Lung (tissue), 16 donors: ENCODE measurements around the gene GSAP. TPM values are rescaled to one million over a fixed set of nuclear protein-coding genes. Genes with fewer than 3 reads are reported as not detected.
"Not testable (repeated sequence)": the region's sequence is repeated elsewhere in the genome, so short reads cannot be mapped to it uniquely, and the experiment has no call there.

ENCODE experiments used
- ATAC-seq: fragments of 200-7000 bp; cut with Tn5 transposase; one replicate; pipeline ENCODE4 v1.9.1; 2020; ENCODE audit warnings: moderate number of reproducible peaks; ENCODE audit not compliant: insufficient read depth, low FRiP score
- DNase-seq, 3 donors: peaks; one replicate each; pipeline ENCODE4 v3.0.0-alpha.2; 2013 to 2017
- H3K27ac ChIP-seq, 2 donors: one replicate each; pipeline ENCODE4 v1.5.1; 2013; ENCODE audit warnings: mild to moderate bottlenecking in 2 of 2, moderate library complexity in 2 of 2, control low read depth in 1 of 2, inconsistent platforms in 1 of 2, low read depth in 1 of 2, low read length in 1 of 2
- H3K27me3 ChIP-seq, 3 donors: one replicate each; pipeline ENCODE4 v1.5.1; 2013; ENCODE audit warnings: low read length in 2 of 3; ENCODE audit not compliant: control insufficient read depth in 3 of 3, insufficient read depth in 3 of 3
- H3K36me3 ChIP-seq, 4 donors: one replicate each; pipeline ENCODE4 v1.5.1; 2013; ENCODE audit warnings: low read length in 4 of 4, mild to moderate bottlenecking in 1 of 4, moderate library complexity in 1 of 4; ENCODE audit not compliant: control insufficient read depth in 4 of 4, insufficient read depth in 4 of 4
- H3K4me1 ChIP-seq, 5 donors: one replicate each; pipeline ENCODE4 v1.5.1; 2013; ENCODE audit warnings: low read length in 5 of 5, mild to moderate bottlenecking in 2 of 5, moderate library complexity in 1 of 5; ENCODE audit not compliant: control insufficient read depth in 5 of 5, insufficient read depth in 5 of 5
- H3K4me3 ChIP-seq: one replicate; pipeline ENCODE4 v1.5.1; 2013; ENCODE audit warnings: mild to moderate bottlenecking, control low read depth, moderate library complexity
- H3K9ac ChIP-seq, 2 donors: one replicate each; pipeline ENCODE4 v1.5.1; 2013; ENCODE audit warnings: low read length in 2 of 2, control low read depth in 1 of 2; ENCODE audit not compliant: insufficient read depth in 1 of 2
- H3K9me3 ChIP-seq, 4 donors: one replicate each; pipeline ENCODE4 v1.5.1; 2013; ENCODE audit warnings: low read length in 3 of 4, mild to moderate bottlenecking in 1 of 4, moderate library complexity in 1 of 4; ENCODE audit not compliant: control insufficient read depth in 4 of 4, insufficient read depth in 3 of 4
- CTCF ChIP-seq: IDR thresholded peaks from 2 replicates; pipeline ENCODE4 v1.5.1; 2012; ENCODE audit warnings: mild to moderate bottlenecking; ENCODE audit errors: control extremely low read depth, extremely low read depth
- WGBS, 2 donors: extraction: QIAGEN DNeasy Blood & Tissue Kit; methylation state at CpG; one replicate each; pipeline ENCODE4 v1.1.7; 2013; 5-methylcytosine and 5-hydroxymethylcytosine counted together
- long read RNA-seq, 5 donors: transcript quantifications; one replicate each; lab custom pipeline, GENCODE V29; 2026
- polyA plus RNA-seq, 2 donors: library from polyadenylated mRNA; stranded (reverse); fragments of 200-250 nt; gene quantifications; one replicate each; pipeline ENCODE4 v1.2.1, GENCODE V29; 2013
- total RNA-seq, 2 donors: library from RNA; depleted of rRNA in 1 of 2; stranded (reverse); fragments of >200 nt in 1 of 2; gene quantifications; one replicate each; pipeline ENCODE4 v1.2.1, GENCODE V29; 2014 to 2021
- donor health status: control.
- donor health status: control.
- donor health status: Bipolar disorder and iron deficiency.
- donor health status: healthy.
- donor health status: DM: yes; HTN: yes; CAD: no.

Gene GSAP
- total RNA-seq: 10 to 100 TPM; 52.1 to 99.3 TPM
- 10 to 100 TPM; 26.4 to 62.7 TPM for polyA plus RNA-seq
- long read RNA-seq, donor 1, partial matches to known transcripts: 5 of 10 reads
- long read RNA-seq, donor 1, other reads (novel, unspliced or antisense): 0 of 10 reads
- long read RNA-seq, donor 2: 0 reads
- long read RNA-seq, donor 3, partial matches to known transcripts: 0 of 1 reads
- long read RNA-seq, donor 3, other reads (novel, unspliced or antisense): 0 of 1 reads
- long read RNA-seq, donor 4: 0 reads
- long read RNA-seq, donor 5, partial matches to known transcripts: 0 of 3 reads
- long read RNA-seq, donor 5, other reads (novel, unspliced or antisense): 0 of 3 reads

GRCh38 chr7:77415823-77416620 is at the start of gene GSAP:
Gene GSAP (minus strand): TSS chr7:77416349. CDS start chr7:77416321, 28 bp downstream.
- peak; percentile 34 to 65 (median 52) for DNase-seq
- ATAC-seq: peak; percentile 84
- Histone ChIP-seq H3K36me3 (no peaks in the 10 kb centered on the region), H3K27ac (peak within 1 kb of the TSS; percentile 76 to 97), H3K4me3 (peak within 1 kb of the TSS; percentile 82), H3K9me3 (no peaks in the 10 kb centered on the region), H3K9ac (peak within 1 kb of the TSS in 1 of 2 donors; percentile 57), H3K4me1 (peaks cover 0 to 8% (median 0%) of the 10 kb centered on the region in 5 donors), H3K27me3 (peaks cover 0 to 4% (median 2%) of the 10 kb centered on the region in 3 donors)
- no peak for TF ChIP-seq CTCF
- 1% methylated on average over 73 to 93 of the region's 93 CpGs for WGBS, 2 donors

GRCh38 chr7:77465256-77465655 is 49.1 kb upstream of the GSAP start:
- H3K4me1 ChIP-seq: peaks cover 0 to 3% (median 0%) of the 10 kb centered on the region in 5 donors
- WGBS, 2 donors: 96 to 97% methylated on average over 1 of the region's 1 CpG
- TF ChIP-seq CTCF: no peak
- H3K9me3 ChIP-seq: no peaks in the 10 kb centered on the region
- no peak for DNase-seq
- H3K9ac ChIP-seq: no peak overlapping the region
- H3K27ac ChIP-seq: no peak overlapping the region
- no peaks in the 10 kb centered on the region for H3K27me3 ChIP-seq
- H3K4me3 ChIP-seq: no peak overlapping the region
- no peak for ATAC-seq
- no peaks in the 10 kb centered on the region for H3K36me3 ChIP-seq

- no peak for ATAC-seq
- Histone ChIP-seq H3K4me1 (peaks cover 0 to 3% (median 0%) of the 10 kb centered on the region in 5 donors), H3K4me3 (no peak overlapping the region), H3K27ac (no peak overlapping the region), H3K9ac (no peak overlapping the region), H3K27me3 (no peaks in the 10 kb centered on the region), H3K9me3 (no peaks in the 10 kb centered on the region), H3K36me3 (no peaks in the 10 kb centered on the region)
- DNase-seq: no peak
- 92 to 95% methylated on average over 4 of the region's 4 CpGs for WGBS, 2 donors
- no peak for TF ChIP-seq CTCF
These were observed 48.4 kb upstream of the GSAP start for GRCh38 chr7:77464589-77464988.

GRCh38 chr7:77463632-77464031 is 47.5 kb upstream of the GSAP start:
- not testable (repeated sequence) for H3K4me1 ChIP-seq, H3K27ac ChIP-seq, H3K9ac ChIP-seq, H3K36me3 ChIP-seq, DNase-seq, H3K4me3 ChIP-seq, ATAC-seq, H3K9me3 ChIP-seq, H3K27me3 ChIP-seq
- 42 to 66% methylated on average over 6 of the region's 6 CpGs for WGBS, 2 donors
